ENCODE data around the gene FAM110D. TPM values are rescaled to one million over a fixed set of nuclear protein-coding genes. Genes with fewer than 3 reads are reported as not detected.
A peak's percentile ranks its signal among the peaks of the same experiment; 100 is the strongest.

Gene FAM110D
- total RNA-seq, 4 donors from 2014 or later = 0.57 to 9.1 (median 3.2) TPM

DNA sequence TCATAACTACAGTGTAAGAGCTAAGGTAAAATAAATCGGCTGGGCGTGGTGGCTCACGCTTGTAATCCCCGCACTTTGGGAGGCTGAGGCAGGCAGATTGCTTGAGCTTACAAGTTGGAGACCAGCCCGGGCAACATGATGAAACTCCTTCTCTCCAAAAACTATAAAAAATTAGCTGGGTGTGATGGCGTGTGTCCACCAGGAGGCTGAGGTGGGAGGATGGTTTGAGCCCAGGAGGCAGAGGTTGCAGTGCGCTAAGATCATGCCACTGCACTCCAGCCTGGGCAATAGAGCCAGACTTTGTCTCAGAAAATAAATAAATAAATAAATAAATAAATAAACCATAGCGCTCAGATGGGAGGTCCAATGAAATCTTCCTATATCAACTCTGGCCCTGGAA is 16.7 kb upstream of the FAM110D start:
- 66% methylated on average over 8 of the region's 8 CpGs for WGBS, 2 donors
- TF ChIP-seq CTCF (IDR thresholded peaks at IDR 0.05) (no peak), POLR2A (IDR thresholded peaks at IDR 0.05) (no peak)
- intact Hi-C loops (cut with DNase I; ENCODE audit: low total_unique reads) = no loop called here
- no peak overlapping the region for H3K4me3 ChIP-seq (ENCODE audit: low read depth, poor library complexity, severe bottlenecking)
- no peak for DNase-seq (ENCODE audit: low spot score in 2 of 2)

GRCh38 chr1:26145041-26145959 is 13.6 kb upstream of the FAM110D start:
- 27 to 30% methylated on average over 19 of the region's 19 CpGs for WGBS, 2 donors
- intact Hi-C loops (cut with DNase I; ENCODE audit: low total_unique reads) = loop anchor here (2.0 kb wide), 1 partner anchor 40 kb away; no protein-coding TSS in a partner anchor
- H3K4me3 ChIP-seq (ENCODE audit: low read depth, poor library complexity, severe bottlenecking) = no peak overlapping the region
- peak; percentile 80 to 95 for DNase-seq (ENCODE audit: low spot score in 2 of 2)
- TF ChIP-seq CTCF (IDR thresholded peaks at IDR 0.05) = peak in 1 of 3 donors; percentile 29
- TF ChIP-seq POLR2A (IDR thresholded peaks at IDR 0.05) = no peak

GRCh38 chr1:26145960-26146294 is 13.0 kb upstream of the FAM110D start:
- no peak for DNase-seq (ENCODE audit: low spot score in 2 of 2)
- H3K4me3 ChIP-seq (ENCODE audit: low read depth, poor library complexity, severe bottlenecking) = no peak overlapping the region
- WGBS, 2 donors = 48 to 51% methylated on average over 6 of the region's 6 CpGs
- no peak for TF ChIP-seq CTCF (IDR thresholded peaks at IDR 0.05)
- TF ChIP-seq POLR2A (IDR thresholded peaks at IDR 0.05) = no peak
- intact Hi-C loops (cut with DNase I; ENCODE audit: low total_unique reads) = loop anchor here (2.0 kb wide), 1 partner anchor 41 kb away; no protein-coding TSS in a partner anchor

DNA sequence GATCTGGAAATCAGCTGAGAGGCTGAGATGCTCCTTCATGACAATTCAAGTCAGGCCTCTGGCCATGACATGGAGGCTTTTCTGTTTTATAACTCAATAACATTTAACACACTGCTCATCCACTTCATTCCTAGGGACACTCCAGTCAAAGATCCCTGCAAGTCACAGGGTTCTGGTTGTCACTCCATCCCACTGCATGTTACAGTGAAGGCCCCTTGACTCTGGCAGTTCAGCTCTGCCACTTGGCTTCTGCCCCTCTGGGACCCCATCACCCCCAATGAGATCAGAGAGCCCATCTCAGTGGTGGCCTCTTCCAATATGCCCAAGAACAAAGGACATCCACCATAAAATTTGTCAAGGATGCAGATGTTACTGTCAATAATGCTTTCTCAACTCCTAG is 10.0 kb upstream of the FAM110D start:
- TF ChIP-seq CTCF (IDR thresholded peaks at IDR 0.05) = no peak
- no peak for TF ChIP-seq POLR2A (IDR thresholded peaks at IDR 0.05)
- peak in 1 of 2 donors; percentile 23 for DNase-seq (ENCODE audit: low spot score in 2 of 2)

DNA sequence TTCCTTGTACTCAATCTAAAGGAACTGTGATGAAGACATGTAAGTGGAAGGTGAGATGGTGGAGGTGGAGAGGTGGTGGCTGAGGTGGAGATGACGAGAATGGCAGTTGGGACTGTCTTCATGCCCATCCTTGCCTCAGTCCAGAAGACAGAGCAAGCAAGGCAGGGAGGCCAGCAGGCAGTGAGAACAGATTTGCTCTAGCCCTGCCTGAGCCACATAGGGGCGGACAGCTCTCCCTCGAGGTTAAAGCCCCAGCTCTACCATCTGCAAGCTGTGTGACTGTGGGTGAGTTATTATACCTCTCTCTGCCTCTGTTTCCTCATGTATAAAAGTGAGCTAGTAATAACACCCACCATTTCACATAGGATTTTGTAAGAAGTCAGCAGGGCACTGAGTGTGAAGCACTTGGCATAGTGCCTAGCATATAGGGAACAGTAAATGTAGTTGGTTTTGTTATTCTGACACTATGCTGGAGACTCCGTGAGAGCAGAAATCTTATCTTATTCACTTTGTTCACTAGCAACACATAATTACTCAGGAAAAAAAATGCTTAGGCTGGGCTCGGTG is 4.8 kb upstream of the FAM110D start:
- H3K4me3 ChIP-seq (ENCODE audit: low read depth, poor library complexity, severe bottlenecking) = no peak overlapping the region
- TF ChIP-seq POLR2A (IDR thresholded peaks at IDR 0.05) = no peak
- no peak for TF ChIP-seq CTCF (IDR thresholded peaks at IDR 0.05)
- DNase-seq (ENCODE audit: low spot score in 2 of 2) = peak in 1 of 2 donors; percentile 70
- WGBS, 2 donors = 56 to 63% methylated on average over 5 of the region's 5 CpGs
- intact Hi-C loops (cut with DNase I; ENCODE audit: low total_unique reads) = no loop called here

More for the DNA sequence above, 10.0 kb upstream of the FAM110D start:
- H3K4me3 ChIP-seq (ENCODE audit: low read depth, poor library complexity, severe bottlenecking) = no peak overlapping the region
- intact Hi-C loops (cut with DNase I; ENCODE audit: low total_unique reads) = no loop called here

Measured in lower leg skin (tissue), 4 donors.